Effector memory CD4-positive, alpha-beta T cell (primary cell): Measurements from ENCODE around the gene CDK6.

ENCODE experiments used
- DNase-seq, 3 donors: peaks; one replicate each; pipeline ENCODE4 v3.0.0-alpha.2; 2020
- H3K27ac ChIP-seq: 2 replicates; pipeline ENCODE4 v1.7.0; 2013; ENCODE audit warnings: mild to moderate bottlenecking, low read length, moderate library complexity; ENCODE audit not compliant: insufficient read depth, poor library complexity, severe bottlenecking
- H3K27me3 ChIP-seq: replicated peaks from 2 replicates; pipeline ENCODE4 v1.7.0; 2013; ENCODE audit warnings: mild to moderate bottlenecking, low read length; ENCODE audit not compliant: insufficient read depth, control insufficient read depth, poor library complexity, severe bottlenecking
- H3K36me3 ChIP-seq: 2 replicates; pipeline ENCODE4 v1.7.0; 2013; ENCODE audit warnings: mild to moderate bottlenecking, low read length, moderate library complexity; ENCODE audit not compliant: control insufficient read depth, insufficient read depth
- H3K4me1 ChIP-seq: 2 replicates; pipeline ENCODE4 v1.7.0; 2013; ENCODE audit warnings: low read length, mild to moderate bottlenecking; ENCODE audit not compliant: control insufficient read depth, insufficient read depth, poor library complexity, severe bottlenecking
- H3K4me3 ChIP-seq: 2 replicates; pipeline ENCODE4 v1.7.0; 2013; ENCODE audit warnings: low read length, low read depth, mild to moderate bottlenecking; ENCODE audit not compliant: insufficient read depth, poor library complexity, severe bottlenecking
- H3K9me3 ChIP-seq: 2 replicates; pipeline ENCODE4 v1.7.0; 2013; ENCODE audit warnings: mild to moderate bottlenecking, low read length, moderate library complexity; ENCODE audit not compliant: control insufficient read depth

CDK6 gene

DNA sequence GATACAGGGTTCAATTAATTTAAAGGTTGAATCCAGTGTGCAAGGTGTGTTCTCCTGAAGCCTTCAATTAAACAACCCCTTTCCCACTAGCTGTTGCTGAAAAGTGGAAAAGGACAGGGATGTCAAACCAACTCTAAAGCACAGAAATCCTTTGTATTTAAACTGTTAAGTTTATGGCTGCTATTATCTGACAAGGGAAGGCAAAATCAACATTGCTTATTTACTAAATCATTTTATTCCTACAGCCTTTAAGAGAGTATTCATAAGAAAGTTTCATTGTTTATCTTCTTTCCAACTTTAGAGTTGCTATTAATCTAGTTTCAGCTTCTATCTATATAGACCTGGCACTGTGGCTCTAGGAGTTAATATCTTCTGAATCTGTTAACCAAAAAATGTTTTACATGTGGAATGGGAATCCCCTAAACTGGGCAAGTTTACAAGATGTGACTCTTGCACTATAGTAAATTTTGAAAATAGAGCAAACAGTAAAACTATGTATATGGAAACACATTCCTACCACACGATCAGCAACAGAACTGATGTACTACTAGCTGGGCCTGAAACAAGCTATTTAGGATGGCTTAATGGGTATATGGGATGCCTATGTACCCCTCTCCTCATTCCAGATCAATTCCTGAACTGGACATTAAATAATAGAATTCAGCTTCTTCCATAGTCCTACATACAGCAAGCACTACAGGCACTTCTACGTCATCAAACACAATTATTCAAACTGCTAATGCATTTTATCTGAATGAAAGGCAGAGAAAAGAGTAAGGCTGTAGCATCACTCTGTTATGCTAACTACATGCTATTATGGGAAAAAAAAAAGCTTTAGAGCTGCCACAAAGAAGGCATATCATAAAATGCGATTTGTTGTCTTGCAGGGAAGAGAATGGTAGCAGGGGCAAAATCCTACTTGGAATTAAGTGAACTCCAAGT is 52.8 kb downstream of the CDK6 start:
- Histone ChIP-seq H3K27ac (no peak overlapping the region), H3K4me1 (no peaks in the 10 kb centered on the region), H3K36me3 (no peaks in the 10 kb centered on the region), H3K9me3 (no peaks in the 10 kb centered on the region), H3K27me3 (no peaks in the 10 kb centered on the region), H3K4me3 (no peak overlapping the region)
- no peak for DNase-seq

DNA sequence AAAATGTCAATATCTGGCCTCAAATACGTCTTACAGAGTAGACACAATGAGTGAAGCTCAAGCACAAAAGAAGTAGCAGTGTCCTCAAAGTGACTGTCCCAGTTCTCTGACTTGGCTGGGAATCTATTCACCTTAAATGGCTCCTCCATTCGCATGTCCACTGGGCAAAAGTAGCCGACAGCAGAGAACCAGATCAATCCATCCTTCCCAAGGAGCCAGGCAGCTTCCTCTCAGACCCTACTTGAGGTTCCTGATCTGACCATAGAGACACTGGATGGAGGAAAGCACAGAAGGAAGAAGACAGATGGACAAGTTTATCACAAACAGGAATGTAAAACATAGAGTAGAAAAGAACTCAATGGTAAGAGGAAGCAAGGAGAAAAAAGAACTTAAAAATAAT is 53.5 kb downstream of the CDK6 start:
- H3K9me3 ChIP-seq = no peaks in the 10 kb centered on the region
- H3K4me3 ChIP-seq = no peak overlapping the region

DNA sequence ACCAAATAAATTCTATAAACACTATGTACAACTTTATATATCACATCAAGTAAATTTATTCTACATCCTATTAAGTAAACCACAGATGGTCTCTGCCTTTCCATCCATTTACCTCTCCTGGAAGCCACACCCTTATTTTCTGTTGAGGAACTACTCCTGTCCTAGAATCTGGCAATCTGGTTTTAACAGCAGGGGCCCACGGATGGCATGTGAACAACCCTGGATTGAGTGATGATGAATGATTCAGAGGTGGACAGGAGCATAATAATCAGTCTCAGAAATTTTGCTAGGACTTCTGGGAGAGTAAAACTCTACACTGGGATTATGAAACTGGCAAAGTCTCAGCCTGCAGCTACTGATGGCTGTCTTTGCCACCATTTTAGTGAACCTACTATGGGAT is 54.1 kb downstream of the CDK6 start:
- no peak for DNase-seq
- no peaks in the 10 kb centered on the region for H3K9me3 ChIP-seq
- no peaks in the 10 kb centered on the region for H3K36me3 ChIP-seq
- H3K27me3 ChIP-seq = no peaks in the 10 kb centered on the region
- H3K27ac ChIP-seq = no peak overlapping the region
- no peak overlapping the region for H3K4me3 ChIP-seq
- no peaks in the 10 kb centered on the region for H3K4me1 ChIP-seq

More for the DNA sequence above, 53.5 kb downstream of the CDK6 start:
- Histone ChIP-seq H3K27ac (no peak overlapping the region), H3K4me1 (no peaks in the 10 kb centered on the region), H3K36me3 (no peaks in the 10 kb centered on the region), H3K27me3 (no peaks in the 10 kb centered on the region)
- no peak for DNase-seq

DNA sequence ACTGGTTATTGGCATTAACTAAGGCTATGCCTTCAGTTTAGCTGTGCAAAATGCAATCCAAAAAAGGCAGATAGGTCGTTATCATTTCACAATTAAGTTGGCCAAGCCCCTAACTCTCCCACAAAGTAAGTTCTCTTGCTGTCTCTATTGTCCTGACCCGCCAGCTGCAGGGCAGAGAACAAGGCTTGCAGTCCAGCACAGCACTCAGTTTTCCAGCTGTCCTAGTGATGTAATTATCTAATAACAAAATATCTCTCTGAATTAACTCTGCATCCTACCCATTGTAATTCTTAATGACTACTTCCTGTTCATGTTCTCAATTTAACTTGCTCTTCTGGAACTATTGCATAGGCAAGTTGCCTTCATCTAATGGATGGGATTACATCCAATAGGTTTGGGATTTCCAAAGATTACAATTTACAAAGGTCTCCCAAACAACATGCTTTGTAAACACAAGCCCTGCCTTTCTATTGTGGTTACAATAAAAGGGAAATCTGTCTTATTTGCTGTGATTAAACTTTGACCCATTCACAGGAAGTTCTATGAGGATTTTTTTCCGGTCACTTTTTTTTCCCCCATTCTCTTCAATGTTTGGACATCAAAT is 55.2 kb downstream of the CDK6 start:
- H3K4me1 ChIP-seq = no peaks in the 10 kb centered on the region
- DNase-seq = no peak
- no peaks in the 10 kb centered on the region for H3K9me3 ChIP-seq
- H3K4me3 ChIP-seq = no peak overlapping the region
- H3K27ac ChIP-seq = no peak overlapping the region
- H3K36me3 ChIP-seq = no peaks in the 10 kb centered on the region
- H3K27me3 ChIP-seq = no peaks in the 10 kb centered on the region

DNA sequence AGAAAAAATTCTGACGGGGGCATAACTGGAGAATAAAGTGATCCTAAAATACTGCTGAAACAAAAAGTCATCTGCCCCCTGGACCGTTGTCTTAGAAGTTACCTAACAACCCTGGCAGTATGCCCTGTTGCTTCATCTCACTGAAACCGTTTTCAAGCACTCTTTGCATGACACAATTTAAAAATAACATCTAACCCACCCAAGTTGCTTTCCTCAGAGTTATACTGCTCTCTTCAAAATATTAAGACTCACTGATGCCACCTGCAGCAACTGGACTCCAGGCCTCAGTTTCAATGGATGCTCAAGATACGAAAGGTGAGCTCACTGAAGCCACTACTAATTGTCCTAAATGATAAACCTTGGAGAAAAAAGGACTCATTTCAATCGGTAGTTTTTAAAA is 57.4 kb downstream of the CDK6 start:
- H3K27ac ChIP-seq = no peak overlapping the region
- H3K4me3 ChIP-seq = no peak overlapping the region
- no peaks in the 10 kb centered on the region for H3K9me3 ChIP-seq
- H3K36me3 ChIP-seq = peaks cover 8% of the 10 kb centered on the region
- H3K27me3 ChIP-seq = no peaks in the 10 kb centered on the region
- DNase-seq = no peak
- no peaks in the 10 kb centered on the region for H3K4me1 ChIP-seq

DNA sequence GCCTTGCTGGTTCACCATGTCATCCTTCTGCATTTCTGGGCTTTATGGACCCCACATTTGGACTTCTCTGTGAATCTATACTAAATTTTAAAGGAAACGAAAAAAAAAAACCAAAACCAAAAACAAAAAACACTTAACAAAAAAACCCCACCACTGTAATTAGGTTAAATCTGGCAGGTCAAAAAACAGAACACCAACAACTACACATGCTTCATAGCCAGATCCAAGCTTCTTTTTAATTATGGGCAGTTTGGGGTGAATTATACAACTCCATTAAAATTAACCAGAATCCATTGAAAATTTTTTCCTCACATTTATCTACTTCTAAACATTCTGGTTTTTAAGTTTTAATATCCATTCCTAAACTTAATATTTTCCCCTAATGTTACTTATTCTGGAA is 58.4 kb downstream of the CDK6 start:
- DNase-seq = no peak
- Histone ChIP-seq H3K27me3 (no peaks in the 10 kb centered on the region), H3K4me1 (no peaks in the 10 kb centered on the region), H3K4me3 (no peak overlapping the region), H3K9me3 (no peaks in the 10 kb centered on the region), H3K36me3 (peaks cover 12% of the 10 kb centered on the region), H3K27ac (no peak overlapping the region)

DNA sequence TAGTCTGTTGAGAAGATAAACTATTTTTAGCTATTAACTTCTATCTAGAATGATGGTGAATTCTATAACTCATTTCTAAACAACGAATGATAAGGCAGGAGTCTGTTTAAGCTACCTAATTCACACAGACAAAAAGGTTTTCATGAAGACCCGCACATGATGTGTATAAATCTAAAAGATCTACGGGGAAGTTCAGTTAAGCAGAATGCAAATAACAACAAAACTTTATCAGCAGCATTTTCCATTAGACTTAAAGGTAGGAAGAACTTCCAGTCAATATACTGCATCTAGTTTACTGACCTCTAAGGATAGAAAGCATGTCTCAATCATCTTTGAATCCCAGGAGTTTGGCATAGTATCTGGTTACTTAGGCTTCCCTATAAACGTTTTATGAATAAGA is 62.6 kb downstream of the CDK6 start:
- H3K9me3 ChIP-seq = no peaks in the 10 kb centered on the region
- no peak overlapping the region for H3K4me3 ChIP-seq
- no peaks in the 10 kb centered on the region for H3K27me3 ChIP-seq
- no peak for DNase-seq
- H3K36me3 ChIP-seq = peaks cover 14% of the 10 kb centered on the region
- no peaks in the 10 kb centered on the region for H3K4me1 ChIP-seq
- H3K27ac ChIP-seq = no peak overlapping the region

DNA sequence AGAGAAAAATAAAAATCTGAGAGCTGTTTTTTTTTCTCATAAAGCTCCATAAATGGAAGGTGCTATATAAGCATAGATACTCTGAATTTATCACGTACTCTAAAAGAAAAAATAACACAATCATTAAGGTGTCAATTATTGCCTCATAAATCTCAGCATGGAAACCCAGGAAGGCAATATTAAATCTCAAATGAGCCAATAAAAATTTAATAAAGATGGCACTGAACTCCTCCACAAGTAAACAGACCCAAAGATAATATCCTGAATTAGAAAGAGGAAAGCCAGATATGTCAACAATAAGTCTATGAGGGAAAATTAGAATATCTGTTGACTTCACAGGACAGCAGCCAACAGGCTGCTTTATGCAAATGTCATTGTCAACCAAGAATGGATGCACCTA is 66.5 kb downstream of the CDK6 start:
- Histone ChIP-seq H3K36me3 (peaks cover 20% of the 10 kb centered on the region), H3K9me3 (no peaks in the 10 kb centered on the region), H3K27me3 (no peaks in the 10 kb centered on the region), H3K4me3 (no peak overlapping the region), H3K4me1 (no peaks in the 10 kb centered on the region), H3K27ac (no peak overlapping the region)
- DNase-seq = no peak

DNA sequence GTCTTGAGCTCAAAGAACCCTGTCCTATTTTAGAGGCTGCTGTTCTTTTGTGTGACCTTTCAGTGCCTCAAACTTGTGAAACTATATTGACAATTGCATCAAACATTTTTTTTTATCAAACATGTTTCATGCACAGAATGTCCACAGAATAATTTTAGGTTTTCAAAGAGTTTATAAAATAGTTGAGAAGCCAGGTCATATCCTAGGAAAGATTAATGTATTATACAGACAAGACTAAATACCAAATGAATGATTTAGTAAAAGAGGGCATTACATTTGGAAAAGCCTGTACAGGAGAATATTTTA is 67.0 kb downstream of the CDK6 start:
- Histone ChIP-seq H3K27me3 (no peaks in the 10 kb centered on the region), H3K36me3 (peaks cover 16% of the 10 kb centered on the region), H3K4me1 (no peaks in the 10 kb centered on the region), H3K27ac (no peak overlapping the region), H3K4me3 (no peak overlapping the region), H3K9me3 (no peaks in the 10 kb centered on the region)
- no peak for DNase-seq

DNA sequence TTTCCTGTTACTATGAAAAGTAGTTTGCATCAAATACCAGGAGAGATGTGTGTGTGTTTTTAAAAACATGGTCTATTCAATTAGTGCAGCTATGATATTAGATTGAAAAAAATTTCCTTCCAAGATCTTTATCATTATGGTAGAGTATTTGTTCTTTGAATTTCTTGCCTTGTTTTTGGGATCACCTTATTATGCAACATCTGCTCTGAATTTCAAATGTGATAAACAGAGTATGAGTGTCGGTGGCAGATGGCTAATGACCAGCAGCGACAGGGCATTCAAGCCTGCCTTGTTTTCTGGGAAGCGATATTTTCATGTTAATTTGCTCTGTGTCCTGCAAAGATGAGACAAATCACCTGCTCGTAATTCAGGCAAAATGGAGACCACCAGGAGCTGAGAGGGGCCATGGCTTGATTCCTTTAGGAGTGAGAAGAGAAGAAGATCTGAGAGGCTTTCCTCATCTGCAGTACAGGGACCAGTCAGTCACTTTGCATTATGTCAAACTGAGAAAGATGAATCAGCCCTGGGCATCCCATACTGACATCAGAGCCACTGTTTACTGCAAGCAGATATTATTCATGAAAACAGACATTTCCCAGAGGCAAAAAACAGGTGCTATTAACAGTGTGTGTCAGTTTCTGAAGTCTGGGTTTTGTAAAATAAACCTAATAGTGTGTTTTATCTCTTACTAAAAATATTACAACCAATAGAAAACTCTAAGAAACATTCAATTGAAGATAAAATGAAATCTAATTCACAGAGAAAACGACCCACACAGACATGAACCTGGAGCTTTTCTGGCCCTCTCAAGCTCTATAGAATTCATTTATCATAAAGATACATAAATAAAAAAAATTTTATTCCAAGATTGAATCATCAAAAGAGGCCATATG is 67.6 kb downstream of the CDK6 start:
- Histone ChIP-seq H3K9me3 (no peaks in the 10 kb centered on the region), H3K27me3 (no peaks in the 10 kb centered on the region), H3K27ac (no peak overlapping the region), H3K36me3 (peaks cover 13% of the 10 kb centered on the region), H3K4me1 (no peaks in the 10 kb centered on the region), H3K4me3 (no peak overlapping the region)
- no peak for DNase-seq
